Measurements from ENCODE around the gene CPS1. TPM values are rescaled to one million over a fixed set of nuclear protein-coding genes. Genes with fewer than 3 reads are reported as not detected.

Gene CPS1
- total RNA-seq, 2 experiments from 2014 or later: 1.2 to 1.3 TPM

- no peak for ATAC-seq
These were observed 30.0 kb downstream of the CPS1 start for GRCh38 chr2:210586381-210586780.

DNA sequence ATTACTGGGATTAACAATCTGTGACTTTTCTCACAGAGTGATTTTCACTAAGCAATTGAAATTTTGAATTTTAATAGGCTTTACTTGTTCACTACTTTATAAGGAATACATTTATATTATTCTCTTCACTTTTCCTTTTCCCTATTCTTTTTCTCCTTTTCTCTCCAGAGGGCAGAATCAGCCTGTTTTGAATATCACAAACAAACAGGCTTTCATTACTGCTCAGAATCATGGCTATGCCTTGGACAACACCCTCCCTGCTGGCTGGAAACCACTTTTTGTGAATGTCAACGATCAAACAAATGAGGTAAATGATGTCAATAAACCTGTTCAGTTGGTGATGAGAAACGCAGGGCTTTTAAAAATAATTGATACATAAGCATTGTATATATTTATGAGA is 35.3 kb downstream of the CPS1 start:
- H3K27ac Mint-ChIP-seq: no peak overlapping the region
- H3K27me3 Mint-ChIP-seq (ENCODE audit: low read depth): no peaks in the 10 kb centered on the region
- ChIA-PET CTCF (no interaction called here), POLR2A (no interaction called here)
- H3K4me1 Mint-ChIP-seq (ENCODE audit: low read depth): no peaks in the 10 kb centered on the region
- ATAC-seq (no peak), DNase-seq (no peak)
- no peaks in the 10 kb centered on the region for H3K9me3 Mint-ChIP-seq (ENCODE audit: insufficient read depth)
- no peaks in the 10 kb centered on the region for H3K36me3 Mint-ChIP-seq (ENCODE audit: low read depth)
- no peak overlapping the region for H3K4me3 Mint-ChIP-seq

More at GRCh38 chr2:210586381-210586780, 30.0 kb downstream of the CPS1 start:
- Mint-ChIP-seq H3K27me3 (ENCODE audit: low read depth) (peaks cover 2% of the 10 kb centered on the region), H3K36me3 (ENCODE audit: low read depth) (no peaks in the 10 kb centered on the region), H3K4me3 (no peak overlapping the region), H3K4me1 (ENCODE audit: low read depth) (no peaks in the 10 kb centered on the region), H3K9me3 (ENCODE audit: insufficient read depth) (no peaks in the 10 kb centered on the region), H3K27ac (no peak overlapping the region)
- CTCF ChIA-PET: interaction anchor here (1.1 kb wide), 1 partner anchor 11 kb away, joined by 3 read pairs; no protein-coding TSS in a partner anchor
- no peak for DNase-seq
- POLR2A ChIA-PET: no interaction called here

GRCh38 chr2:210592726-210593125 is 36.3 kb downstream of the CPS1 start:
- Mint-ChIP-seq H3K27me3 (ENCODE audit: low read depth) (no peaks in the 10 kb centered on the region), H3K4me3 (no peak overlapping the region), H3K27ac (no peak overlapping the region), H3K36me3 (ENCODE audit: low read depth) (no peaks in the 10 kb centered on the region), H3K9me3 (ENCODE audit: insufficient read depth) (no peaks in the 10 kb centered on the region), H3K4me1 (ENCODE audit: low read depth) (no peaks in the 10 kb centered on the region)
- DNase-seq (no peak), ATAC-seq (no peak)
- ChIA-PET POLR2A (no interaction called here), CTCF (no interaction called here)

DNA sequence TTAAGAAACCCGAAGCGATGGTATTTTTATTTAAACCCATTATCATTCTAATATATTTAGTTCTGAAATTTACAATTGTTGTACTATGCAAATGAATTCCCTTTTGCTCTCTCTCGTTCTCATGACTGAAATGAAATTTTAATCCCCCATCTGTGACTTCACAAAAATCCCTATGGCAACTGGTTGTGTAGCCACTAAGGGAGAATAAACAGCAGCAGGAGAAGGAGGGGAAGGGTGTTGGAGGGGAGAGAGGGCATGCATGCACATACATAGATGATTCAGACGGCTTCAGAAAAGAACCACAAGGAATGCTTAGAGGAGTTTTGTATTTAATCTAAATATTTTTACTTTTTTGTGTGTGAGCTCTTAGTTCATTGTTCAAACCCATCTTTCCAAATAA is 36.8 kb downstream of the CPS1 start:
- POLR2A ChIA-PET: no interaction called here
- H3K27ac Mint-ChIP-seq: no peak overlapping the region
- H3K9me3 Mint-ChIP-seq (ENCODE audit: insufficient read depth): no peaks in the 10 kb centered on the region
- CTCF ChIA-PET: interaction anchor here (0.6 kb wide), 1 partner anchor 719 kb away, joined by 3 read pairs; no protein-coding TSS in a partner anchor
- ATAC-seq (no peak), DNase-seq (no peak)
- H3K27me3 Mint-ChIP-seq (ENCODE audit: low read depth): no peaks in the 10 kb centered on the region
- H3K4me1 Mint-ChIP-seq (ENCODE audit: low read depth): no peaks in the 10 kb centered on the region
- no peak overlapping the region for H3K4me3 Mint-ChIP-seq
- H3K36me3 Mint-ChIP-seq (ENCODE audit: low read depth): no peaks in the 10 kb centered on the region

- Mint-ChIP-seq H3K9me3 (ENCODE audit: insufficient read depth) (no peaks in the 10 kb centered on the region), H3K27ac (no peak overlapping the region), H3K4me1 (ENCODE audit: low read depth) (no peaks in the 10 kb centered on the region), H3K4me3 (no peak overlapping the region), H3K27me3 (ENCODE audit: low read depth) (no peaks in the 10 kb centered on the region), H3K36me3 (ENCODE audit: low read depth) (no peaks in the 10 kb centered on the region)
- DNase-seq: no peak
- POLR2A ChIA-PET: no interaction called here
- ATAC-seq: no peak
- CTCF ChIA-PET: no interaction called here
These were observed 41.8 kb downstream of the CPS1 start for GRCh38 chr2:210598219-210598618.

- H3K27ac Mint-ChIP-seq: no peak overlapping the region
- DNase-seq (no peak), ATAC-seq (no peak)
- no peaks in the 10 kb centered on the region for H3K4me1 Mint-ChIP-seq (ENCODE audit: low read depth)
- no peak overlapping the region for H3K4me3 Mint-ChIP-seq
- no peaks in the 10 kb centered on the region for H3K9me3 Mint-ChIP-seq (ENCODE audit: insufficient read depth)
- ChIA-PET CTCF (no interaction called here), POLR2A (no interaction called here)
- no peaks in the 10 kb centered on the region for H3K36me3 Mint-ChIP-seq (ENCODE audit: low read depth)
- no peaks in the 10 kb centered on the region for H3K27me3 Mint-ChIP-seq (ENCODE audit: low read depth)
These were observed 43.1 kb downstream of the CPS1 start for GRCh38 chr2:210599476-210599875.

GRCh38 chr2:210604666-210605065 is 48.3 kb downstream of the CPS1 start:
- ATAC-seq: no peak
- Mint-ChIP-seq H3K4me3 (no peak overlapping the region), H3K9me3 (ENCODE audit: insufficient read depth) (no peaks in the 10 kb centered on the region), H3K4me1 (ENCODE audit: low read depth) (no peaks in the 10 kb centered on the region), H3K27me3 (ENCODE audit: low read depth) (no peaks in the 10 kb centered on the region), H3K36me3 (ENCODE audit: low read depth) (no peaks in the 10 kb centered on the region), H3K27ac (no peak overlapping the region)
- CTCF ChIA-PET: no interaction called here
- POLR2A ChIA-PET: no interaction called here
- DNase-seq: no peak

DNA sequence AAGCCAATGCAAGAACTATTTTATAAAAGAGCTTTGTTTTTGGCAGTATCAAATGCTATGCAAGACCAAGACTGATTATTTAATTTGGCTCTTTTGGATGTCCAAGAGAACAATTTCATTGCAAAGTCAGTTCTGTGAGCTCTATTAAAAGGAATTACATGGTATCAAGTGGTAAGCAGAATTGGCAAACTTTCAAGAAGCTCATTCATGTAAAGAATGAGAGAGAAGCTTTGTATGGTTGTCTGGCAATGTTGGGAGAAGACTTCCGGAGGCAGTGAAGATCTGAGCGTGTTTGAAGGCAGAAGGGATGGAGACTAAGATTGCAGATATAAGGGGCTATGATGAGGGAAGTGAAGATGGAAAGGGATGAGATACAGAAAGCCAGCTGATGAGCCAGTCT is 49.6 kb downstream of the CPS1 start:
- H3K27me3 Mint-ChIP-seq (ENCODE audit: low read depth): no peaks in the 10 kb centered on the region
- CTCF ChIA-PET: no interaction called here
- no peak overlapping the region for H3K4me3 Mint-ChIP-seq
- ATAC-seq: no peak
- DNase-seq: no peak
- no peak overlapping the region for H3K27ac Mint-ChIP-seq
- H3K9me3 Mint-ChIP-seq (ENCODE audit: insufficient read depth): no peaks in the 10 kb centered on the region
- no peaks in the 10 kb centered on the region for H3K4me1 Mint-ChIP-seq (ENCODE audit: low read depth)
- H3K36me3 Mint-ChIP-seq (ENCODE audit: low read depth): no peaks in the 10 kb centered on the region
- POLR2A ChIA-PET: no interaction called here

DNA sequence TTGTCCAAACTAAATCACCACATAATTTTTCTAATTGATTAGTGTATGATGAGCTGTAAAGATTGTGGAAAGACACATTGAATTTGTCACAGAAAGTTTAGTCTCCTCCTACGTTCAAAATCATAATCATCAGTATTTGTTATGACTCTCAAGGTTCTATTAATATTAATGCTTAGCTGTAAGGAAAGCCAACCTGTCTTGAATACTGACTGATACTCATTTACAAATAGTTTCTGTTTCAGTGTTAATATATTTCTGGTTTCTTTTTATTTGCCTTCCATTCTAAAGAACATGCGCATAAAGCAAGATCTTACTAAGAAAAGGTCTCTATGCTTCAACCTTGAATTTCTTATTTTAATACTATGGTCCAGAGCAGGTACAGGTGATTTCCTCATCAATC is 55.1 kb downstream of the CPS1 start:
- Mint-ChIP-seq H3K4me1 (ENCODE audit: low read depth) (no peaks in the 10 kb centered on the region), H3K9me3 (ENCODE audit: insufficient read depth) (no peaks in the 10 kb centered on the region), H3K27ac (no peak overlapping the region), H3K27me3 (ENCODE audit: low read depth) (no peaks in the 10 kb centered on the region), H3K36me3 (ENCODE audit: low read depth) (no peaks in the 10 kb centered on the region), H3K4me3 (no peak overlapping the region)
- POLR2A ChIA-PET: no interaction called here
- CTCF ChIA-PET: no interaction called here
- ATAC-seq: no peak
- DNase-seq: no peak

GRCh38 chr2:210616074-210616473 is 59.7 kb downstream of the CPS1 start:
- ATAC-seq (no peak), DNase-seq (no peak)
- POLR2A ChIA-PET: no interaction called here
- Mint-ChIP-seq H3K9me3 (ENCODE audit: insufficient read depth) (no peaks in the 10 kb centered on the region), H3K27me3 (ENCODE audit: low read depth) (no peaks in the 10 kb centered on the region), H3K36me3 (ENCODE audit: low read depth) (no peaks in the 10 kb centered on the region), H3K4me1 (ENCODE audit: low read depth) (no peaks in the 10 kb centered on the region), H3K4me3 (no peak overlapping the region), H3K27ac (no peak overlapping the region)
- CTCF ChIA-PET: no interaction called here

DNA sequence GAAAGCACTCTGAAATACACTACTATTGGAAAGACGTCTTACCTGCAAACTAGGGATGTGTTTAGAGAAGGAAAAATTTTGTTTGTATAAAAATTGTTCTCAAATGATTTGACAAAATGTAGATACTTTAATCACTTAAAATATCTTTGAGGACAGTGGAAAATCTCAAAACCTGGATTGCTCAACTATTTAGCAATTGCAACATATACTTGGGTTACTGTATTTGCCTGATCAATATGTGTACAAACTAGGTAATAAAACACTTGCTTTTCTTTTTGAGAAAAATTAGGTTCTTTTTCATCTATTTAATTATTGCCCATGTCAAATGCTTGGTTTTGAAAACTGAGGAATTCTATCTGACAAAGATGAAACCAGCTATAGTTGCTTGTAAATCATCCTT is 60.9 kb downstream of the CPS1 start:
- DNase-seq (no peak), ATAC-seq (no peak)
- ChIA-PET POLR2A (no interaction called here), CTCF (interaction anchor here (1.2 kb wide), 1 partner anchor 22 kb away, joined by 3 read pairs; no protein-coding TSS in a partner anchor)
- no peaks in the 10 kb centered on the region for H3K27me3 Mint-ChIP-seq (ENCODE audit: low read depth)
- no peaks in the 10 kb centered on the region for H3K36me3 Mint-ChIP-seq (ENCODE audit: low read depth)
- no peak overlapping the region for H3K27ac Mint-ChIP-seq
- H3K9me3 Mint-ChIP-seq (ENCODE audit: insufficient read depth): no peaks in the 10 kb centered on the region
- no peaks in the 10 kb centered on the region for H3K4me1 Mint-ChIP-seq (ENCODE audit: low read depth)
- no peak overlapping the region for H3K4me3 Mint-ChIP-seq

DNA sequence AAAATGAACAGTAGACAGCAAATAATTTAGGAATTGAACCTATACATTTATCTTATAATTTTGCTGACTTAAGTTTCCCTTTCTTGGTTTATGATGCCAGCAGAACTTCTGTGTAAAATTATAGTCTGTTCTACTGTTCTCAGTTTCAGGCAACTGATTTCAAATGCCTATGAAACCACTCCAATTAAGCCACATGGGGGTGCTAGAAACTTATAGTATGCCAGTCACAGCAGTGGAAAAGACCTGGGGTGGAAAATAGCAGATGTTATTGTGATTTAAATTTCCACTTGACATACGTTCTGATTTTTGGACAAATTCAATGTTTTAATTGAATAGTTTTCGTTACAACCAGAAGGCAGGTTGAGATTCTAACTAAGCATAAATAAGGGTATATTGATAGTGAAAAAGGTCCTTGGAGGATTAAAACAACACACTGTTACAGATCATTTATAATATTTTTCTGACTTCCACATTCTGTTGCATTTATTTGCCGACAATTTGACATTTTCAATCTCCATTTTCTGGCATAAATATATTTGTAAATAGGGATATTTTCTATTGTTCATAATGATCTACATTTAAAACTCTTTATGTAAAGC is 61.4 kb downstream of the CPS1 start:
- ATAC-seq (no peak), DNase-seq (no peak)
- H3K4me3 Mint-ChIP-seq: no peak overlapping the region
- no peaks in the 10 kb centered on the region for H3K27me3 Mint-ChIP-seq (ENCODE audit: low read depth)
- no peak overlapping the region for H3K27ac Mint-ChIP-seq
- CTCF ChIA-PET: interaction anchor here (0.7 to 1.2 kb wide), 2 partner anchors 23 to 540 kb away, joined by 3 read pairs; no protein-coding TSS in a partner anchor
- H3K4me1 Mint-ChIP-seq (ENCODE audit: low read depth): no peaks in the 10 kb centered on the region
- POLR2A ChIA-PET: no interaction called here
- H3K9me3 Mint-ChIP-seq (ENCODE audit: insufficient read depth): no peaks in the 10 kb centered on the region
- no peaks in the 10 kb centered on the region for H3K36me3 Mint-ChIP-seq (ENCODE audit: low read depth)

DNA sequence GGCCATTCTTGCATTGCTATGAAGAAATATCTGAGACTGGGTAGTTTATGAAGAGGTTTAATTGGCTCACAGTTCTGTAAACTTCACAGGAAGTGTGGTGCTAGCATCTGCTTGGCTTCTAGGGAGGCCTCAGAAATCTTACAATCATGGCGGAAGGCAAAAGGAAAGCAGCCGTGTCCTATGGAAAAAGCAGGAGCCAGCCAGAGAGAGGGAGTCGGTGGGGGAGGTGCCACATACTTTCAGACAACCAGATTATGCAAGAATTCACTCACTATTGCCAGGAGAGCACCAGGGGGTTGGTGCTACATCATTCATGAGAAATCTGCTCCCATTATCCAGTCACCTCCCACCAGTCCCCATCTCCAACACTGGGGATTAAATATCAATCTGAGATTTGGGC is 64.1 kb downstream of the CPS1 start:
- H3K4me3 Mint-ChIP-seq: no peak overlapping the region
- no peaks in the 10 kb centered on the region for H3K36me3 Mint-ChIP-seq (ENCODE audit: low read depth)
- no peaks in the 10 kb centered on the region for H3K9me3 Mint-ChIP-seq (ENCODE audit: insufficient read depth)
- no peak overlapping the region for H3K27ac Mint-ChIP-seq
- CTCF ChIA-PET: no interaction called here
- ATAC-seq: no peak
- no peaks in the 10 kb centered on the region for H3K4me1 Mint-ChIP-seq (ENCODE audit: low read depth)
- no peaks in the 10 kb centered on the region for H3K27me3 Mint-ChIP-seq (ENCODE audit: low read depth)
- no peak for DNase-seq
- POLR2A ChIA-PET: no interaction called here
